CD4-positive, alpha-beta T cell treated with Interleukin-6 at 100 ng/mL for 8 hours (primary cell): Measurements from ENCODE around the gene RNF215.
"Not testable (repeated sequence)": the region's sequence is repeated elsewhere in the genome, so short reads cannot be mapped to it uniquely, and the experiment has no call there.

Experiments
- DNase-seq: peaks from one replicate; pipeline ENCODE4 v3.0.0-alpha.2; 2020; ENCODE audit warnings: mixed read lengths, low spot score

RNF215 gene

DNA sequence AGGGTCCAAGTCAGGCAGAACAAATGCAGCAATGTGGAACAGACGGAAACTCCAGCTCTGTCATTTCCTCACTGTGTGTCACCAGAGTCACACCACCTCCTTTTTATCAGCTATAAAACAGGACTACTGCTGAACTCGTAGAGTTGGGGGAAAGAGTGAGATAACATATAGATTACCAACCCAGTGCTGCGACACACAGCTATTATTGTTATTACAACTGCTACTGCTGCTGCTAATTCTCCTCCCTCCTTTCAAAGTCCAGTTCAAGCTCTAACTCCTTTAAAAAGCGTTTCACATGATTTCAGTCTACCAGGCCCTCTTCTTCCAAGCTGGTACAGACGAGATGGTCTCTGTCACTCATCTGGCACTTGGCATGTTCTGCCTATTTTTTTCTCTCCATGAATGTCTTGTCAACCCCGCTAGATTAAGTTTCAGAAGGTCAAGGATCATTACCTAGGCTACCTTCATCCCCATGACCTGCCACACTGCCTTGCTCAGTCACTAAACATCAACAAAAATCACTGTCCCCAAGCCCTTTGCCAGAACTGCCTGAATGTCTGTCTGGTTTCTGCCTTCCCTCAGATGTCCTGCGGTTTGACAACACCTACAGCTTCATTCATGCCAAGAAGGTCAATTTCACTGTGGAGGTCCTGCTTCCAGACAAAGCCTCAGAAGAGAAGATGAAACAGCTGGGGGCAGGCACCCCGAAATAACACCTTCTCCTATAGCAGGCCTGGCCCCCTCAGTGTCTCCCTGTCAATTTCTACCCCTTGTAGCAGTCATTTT is 34.7 kb upstream of the RNF215 start:
- DNase-seq = no peak

DNA sequence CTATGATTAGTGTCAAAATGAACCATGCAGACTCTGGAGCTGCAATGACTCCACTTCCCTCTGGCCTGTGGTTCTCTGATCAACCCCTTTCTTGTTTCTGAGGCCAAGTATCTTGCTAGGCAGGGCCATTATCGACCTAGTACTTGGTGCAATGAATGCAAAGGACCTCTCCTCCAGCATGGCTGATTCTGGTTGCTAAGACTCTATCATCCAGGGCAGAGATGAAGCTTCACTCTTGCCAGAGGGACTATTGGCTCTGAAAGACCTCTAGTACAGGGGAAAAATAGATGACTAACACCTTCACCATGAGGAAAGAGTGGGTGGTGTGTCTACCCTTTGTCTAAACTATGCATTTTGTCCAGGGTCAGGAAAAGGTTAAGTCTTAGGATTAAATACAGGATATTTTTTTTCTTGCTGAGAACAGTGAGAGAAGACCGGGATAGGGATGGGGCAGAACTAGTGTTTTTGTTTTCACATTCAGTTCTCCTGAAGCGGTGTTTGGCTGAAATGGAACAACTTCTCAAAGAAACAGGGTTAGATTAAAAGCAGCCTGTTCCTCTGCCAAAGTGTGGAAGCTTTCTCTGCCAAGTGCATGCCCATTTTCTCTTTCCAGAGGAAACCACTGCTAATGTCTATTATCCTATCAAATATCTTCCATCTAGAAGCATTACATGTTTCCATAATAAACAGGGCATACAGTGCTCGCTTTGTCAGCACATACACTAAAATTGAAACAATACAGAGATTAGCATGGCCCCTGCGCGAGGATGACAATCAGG is 33.3 kb upstream of the RNF215 start:
- DNase-seq = no peak

- DNase-seq = no peak
These were observed 29.6 kb upstream of the RNF215 start for GRCh38 chr22:30416837-30417236.

GRCh38 chr22:30416403-30416802 is 29.2 kb upstream of the RNF215 start:
- no peak for DNase-seq

DNA sequence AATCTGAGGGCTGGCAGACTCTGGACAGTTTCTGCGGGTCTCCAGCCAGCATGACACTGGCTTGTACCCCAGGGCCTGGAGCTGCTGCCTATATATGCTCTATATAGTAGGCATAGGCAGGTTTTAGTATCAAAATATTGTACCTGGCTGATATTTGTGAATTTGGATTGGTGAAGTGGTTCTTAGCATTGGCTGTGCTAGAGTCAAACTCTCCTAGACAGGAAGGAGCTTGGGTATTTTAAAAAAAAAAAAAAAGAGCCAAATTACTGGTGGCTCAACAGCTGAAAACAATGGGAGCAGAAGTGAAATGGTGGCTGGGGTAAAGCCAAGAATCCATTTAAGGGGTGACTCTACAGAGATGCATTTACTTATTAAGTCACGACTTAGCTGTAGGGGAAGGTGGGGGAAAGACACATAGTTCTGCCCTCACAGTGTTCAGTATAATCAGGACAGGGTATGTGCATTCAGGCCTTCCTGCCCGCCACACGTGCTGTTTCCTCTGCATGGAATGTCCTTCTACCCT is 27.4 kb upstream of the RNF215 start:
- no peak for DNase-seq

GRCh38 chr22:30413745-30414524 is 26.7 kb upstream of the RNF215 start:
- DNase-seq = peak; percentile 18

GRCh38 chr22:30413001-30413400 is 25.8 kb upstream of the RNF215 start:
- DNase-seq = no peak

- DNase-seq = no peak
These were observed 24.6 kb upstream of the RNF215 start for GRCh38 chr22:30411780-30412179.

DNA sequence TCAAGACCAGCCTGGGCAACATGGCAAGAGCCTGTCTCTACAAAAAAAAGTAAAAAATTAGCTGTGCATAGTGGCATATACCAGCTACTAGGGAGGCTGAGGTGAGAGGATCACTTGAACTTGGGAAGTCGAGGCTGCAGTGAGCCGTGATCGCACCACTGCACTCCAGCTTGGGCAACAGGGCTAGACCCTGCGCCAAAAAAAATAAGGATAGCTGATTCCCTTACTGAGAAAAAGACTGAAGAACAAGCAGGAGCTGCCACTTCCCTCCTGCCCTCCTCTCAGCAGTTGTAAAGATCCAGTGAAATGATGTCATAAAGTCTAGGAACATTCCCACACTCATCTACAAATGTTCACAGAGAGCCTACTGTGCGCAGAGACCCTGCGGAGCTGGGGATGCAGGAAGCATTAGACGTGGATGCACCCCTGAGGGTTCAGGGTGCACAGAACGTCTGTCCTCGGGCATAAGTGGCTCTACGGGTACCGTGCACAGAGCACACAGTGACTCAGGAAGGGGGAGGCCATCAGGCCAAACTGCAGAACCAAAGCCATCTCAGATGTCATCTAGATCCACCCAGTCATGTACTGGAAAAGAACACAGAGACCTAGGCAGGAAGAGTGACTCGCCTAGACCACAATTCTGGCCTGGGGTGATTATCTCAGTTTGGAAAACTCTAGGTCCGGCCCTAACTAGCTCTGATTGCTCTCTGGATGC is 21.3 kb upstream of the RNF215 start:
- DNase-seq = no peak

GRCh38 chr22:30406400-30406799 is 19.2 kb upstream of the RNF215 start:
- no peak for DNase-seq

GRCh38 chr22:30405731-30406130 is 18.5 kb upstream of the RNF215 start:
- DNase-seq = no peak

DNA sequence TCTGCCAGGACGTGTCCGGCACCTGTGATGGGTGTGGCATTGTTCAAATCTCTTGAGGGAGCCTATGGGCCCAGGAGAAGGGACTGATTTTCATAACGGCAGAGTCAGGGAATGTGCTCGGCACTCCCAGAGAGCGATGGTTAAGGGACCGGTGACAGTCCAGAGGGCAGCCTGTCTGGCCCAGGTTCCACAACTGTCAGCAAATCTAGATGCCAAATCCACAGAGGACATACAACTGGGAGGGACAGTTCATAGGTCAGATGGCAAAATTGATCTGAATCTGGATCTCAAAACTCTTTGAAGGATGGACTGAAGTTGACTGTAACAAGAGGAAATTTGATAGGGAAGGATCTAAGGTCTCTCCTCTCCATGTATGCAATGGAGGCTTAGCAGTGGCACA is 17.1 kb upstream of the RNF215 start:
- DNase-seq = no peak

DNA sequence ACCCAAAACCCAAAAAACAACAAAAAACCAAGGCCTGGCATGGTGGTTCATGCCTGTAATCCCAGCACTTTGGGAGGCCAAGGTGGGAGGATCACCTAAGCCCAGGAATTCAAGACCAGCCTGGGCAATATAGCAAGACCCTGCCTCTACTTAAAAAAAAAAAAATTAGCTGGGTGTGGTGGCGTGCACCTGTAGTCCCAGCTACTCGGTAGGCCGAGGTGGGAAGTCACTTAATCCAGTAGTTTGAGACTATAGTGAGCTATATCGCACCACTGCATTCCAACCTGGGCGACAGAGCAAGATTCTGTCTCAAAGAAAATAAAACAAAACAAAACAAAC is 15.5 kb upstream of the RNF215 start:
- not testable (repeated sequence) for DNase-seq

- no peak for DNase-seq
These were observed 15.0 kb upstream of the RNF215 start for GRCh38 chr22:30402028-30402765.

DNA sequence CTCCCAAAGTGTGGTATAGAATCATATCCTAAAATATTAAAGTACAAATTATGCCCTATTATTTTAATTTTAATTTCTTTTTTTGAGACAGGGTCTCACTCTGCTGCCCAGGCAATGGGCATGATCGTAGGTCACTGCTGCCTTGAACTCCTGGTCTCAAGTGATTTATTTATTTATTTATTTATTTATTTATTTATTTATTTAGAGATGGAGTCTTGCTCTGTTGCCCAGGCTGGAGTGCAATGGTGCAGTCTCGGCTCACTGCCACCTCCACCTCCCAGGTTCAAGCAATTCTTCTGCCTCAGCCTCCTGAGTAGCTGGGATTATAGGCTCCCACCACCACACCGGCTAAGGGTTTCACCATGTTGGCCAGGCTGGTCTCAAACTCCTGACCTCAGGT is 13.8 kb upstream of the RNF215 start:
- DNase-seq = not testable (repeated sequence)

GRCh38 chr22:30400159-30400558 is 12.9 kb upstream of the RNF215 start:
- no peak for DNase-seq

GRCh38 chr22:30399718-30400117 is 12.5 kb upstream of the RNF215 start:
- no peak for DNase-seq

DNA sequence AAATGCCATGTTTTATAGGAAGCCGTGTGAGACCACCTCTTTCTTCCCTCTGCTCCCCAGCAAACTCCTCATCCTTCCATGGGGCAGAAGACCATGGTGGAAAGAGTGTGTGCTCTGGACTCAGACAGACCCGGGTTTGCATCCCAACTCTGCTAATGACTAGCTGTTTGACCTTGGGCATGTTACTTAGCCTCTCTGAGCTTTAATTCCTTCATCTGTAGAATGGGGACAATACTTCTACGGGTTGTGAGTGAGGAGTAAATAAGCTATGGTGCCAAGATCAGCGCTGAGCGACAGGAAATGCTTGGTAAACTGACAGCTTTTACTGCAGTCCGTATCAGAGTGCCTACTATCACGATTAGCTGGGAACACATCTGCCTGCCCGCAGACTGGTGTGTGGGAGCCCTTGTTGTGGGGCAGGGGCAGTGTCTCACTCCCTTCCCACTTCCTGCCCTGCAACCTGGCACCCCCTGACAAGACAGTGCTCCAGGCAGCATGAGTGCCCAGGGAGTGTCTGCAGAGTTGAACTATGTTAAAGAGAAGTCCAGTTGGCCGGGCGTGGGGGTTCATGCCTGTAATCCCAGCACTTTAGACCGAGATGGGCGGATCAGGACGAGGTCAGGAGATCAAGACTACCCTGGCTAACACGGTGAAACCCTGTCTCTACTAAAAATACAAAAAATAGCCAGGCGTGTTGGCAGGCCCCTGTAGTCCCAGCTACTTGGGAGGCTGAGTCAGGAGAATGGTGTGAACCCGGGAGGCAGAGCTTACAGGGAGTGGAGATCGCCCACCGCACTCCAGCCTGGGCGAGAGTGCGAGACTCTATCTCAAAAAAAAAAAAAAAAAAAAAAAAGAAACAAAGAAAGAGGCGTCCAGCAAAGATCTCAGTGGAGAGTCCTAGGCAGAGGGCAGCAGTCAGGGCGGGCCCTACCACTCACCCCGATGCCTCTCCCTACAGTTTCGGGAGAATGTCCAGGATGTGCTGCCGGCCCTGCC is 11.8 kb upstream of the RNF215 start:
- DNase-seq = no peak

DNA sequence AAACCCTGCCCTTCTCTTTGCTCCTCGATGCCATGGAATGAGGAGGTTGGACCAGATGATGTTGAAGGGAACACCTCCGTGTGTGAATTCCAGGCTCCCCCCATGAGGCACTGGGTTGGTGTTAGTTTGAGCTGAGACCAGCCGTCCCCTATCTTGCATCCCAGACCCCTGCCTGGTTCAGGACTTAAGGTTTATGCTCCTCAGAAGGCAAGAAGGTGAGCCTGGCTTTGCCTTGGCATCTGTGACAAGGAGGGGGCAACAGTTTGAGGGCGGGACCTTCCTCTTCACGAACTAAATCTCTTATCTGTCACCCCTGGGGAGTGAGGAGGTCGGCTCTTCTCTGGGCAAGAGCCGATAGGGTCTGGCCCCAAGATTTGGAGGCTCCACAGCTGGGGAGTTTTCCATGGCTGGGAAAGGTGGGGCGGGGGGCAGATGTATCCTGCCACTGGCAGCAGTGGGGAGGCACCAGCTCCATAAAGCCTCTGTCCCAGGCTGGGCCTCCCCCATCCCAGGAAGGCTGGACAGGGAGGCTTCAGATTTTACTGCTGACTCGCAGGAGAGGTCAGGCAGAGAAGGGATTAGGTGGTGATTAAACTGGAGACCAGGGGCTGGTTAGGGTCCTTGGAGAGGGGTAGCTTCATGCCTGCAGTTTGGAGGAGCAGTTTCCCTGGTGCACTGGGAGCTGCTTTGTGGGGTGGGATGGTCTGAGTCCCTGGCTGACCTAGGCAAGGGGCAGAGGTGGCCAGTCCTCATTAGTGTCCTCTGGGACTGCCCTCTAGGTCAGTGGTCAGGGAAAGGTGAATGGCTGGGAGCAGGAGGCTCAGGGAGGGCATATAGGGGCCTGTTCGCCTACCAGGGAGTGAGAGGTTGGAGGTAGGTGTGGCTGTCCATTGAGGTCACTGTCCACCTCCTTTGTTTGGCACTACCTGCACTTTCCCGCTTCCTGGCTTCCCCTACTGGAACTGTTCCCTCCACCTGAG is 10.7 kb upstream of the RNF215 start:
- DNase-seq = no peak
